Smooth muscle cell (in vitro differentiated cells): ENCODE results near the gene DAPK1. TPM values are rescaled to one million over a fixed set of nuclear protein-coding genes. Genes with fewer than 3 reads are reported as not detected.

ENCODE experiments used
- DNase-seq: peaks from one replicate; lab custom pipeline; 2025; ENCODE audit not compliant: unreplicated experiment; lab: John Stamatoyannopoulos, UW
- H2AFZ ChIP-seq: fragments of 200-600 bp; sonication (generic); 2 replicates; pipeline ENCODE4 v1.6.0; 2016; ENCODE audit warnings: antibody characterized with exemption, low read depth, mild to moderate bottlenecking
- H3F3A ChIP-seq: fragments of 200-600 bp; sonication (generic); 2 replicates; pipeline ENCODE4 v1.6.0; 2017; ENCODE audit warnings: antibody characterized with exemption, low read depth
- H3K27ac ChIP-seq: fragments of 200-600 bp; sonication (generic); 2 replicates; pipeline ENCODE4 v1.5.1; 2016; ENCODE audit warnings: low read depth, mild to moderate bottlenecking
- H3K27me3 ChIP-seq: fragments of 200-600 bp; sonication (generic); 2 replicates; pipeline ENCODE4 v1.6.1; 2016; ENCODE audit warnings: low read depth, mild to moderate bottlenecking
- H3K36me3 ChIP-seq: fragments of 200-600 bp; sonication (generic); 2 replicates; pipeline ENCODE4 v1.5.1; 2016; ENCODE audit warnings: low read depth
- H3K4me1 ChIP-seq: fragments of 200-600 bp; sonication (generic); 2 replicates; pipeline ENCODE4 v1.5.1; 2016; ENCODE audit warnings: low read depth
- H3K4me2 ChIP-seq: fragments of 200-600 bp; sonication (generic); 2 replicates; pipeline ENCODE4 v1.6.0; 2016; ENCODE audit warnings: mild to moderate bottlenecking
- H3K4me3 ChIP-seq: fragments of 200-600 bp; sonication (generic); 2 replicates; pipeline ENCODE4 v1.5.1; 2016; ENCODE audit warnings: mild to moderate bottlenecking
- H3K79me2 ChIP-seq: fragments of 200-600 bp; sonication (generic); 2 replicates; pipeline ENCODE4 v1.6.0; 2016; ENCODE audit warnings: low read depth, mild to moderate bottlenecking
- H3K9ac ChIP-seq: fragments of 200-600 bp; sonication (generic); 2 replicates; pipeline ENCODE4 v1.6.0; 2016; ENCODE audit warnings: low read depth
- H3K9me3 ChIP-seq: fragments of 200-600 bp; sonication (generic); replicated peaks from 2 replicates; pipeline ENCODE4 v1.5.1; 2016; ENCODE audit warnings: low read depth
- H4K20me1 ChIP-seq: fragments of 200-600 bp; sonication (generic); 2 replicates; pipeline ENCODE4 v1.6.0; 2016; ENCODE audit warnings: low read depth
- CTCF ChIP-seq: fragments of 200-600 bp; sonication (generic); IDR thresholded peaks from 2 replicates; pipeline ENCODE4 v1.5.1; 2017; ENCODE audit warnings: borderline replicate concordance, mild to moderate bottlenecking, antibody characterized with exemption; ENCODE audit not compliant: insufficient read depth, poor library complexity, severe bottlenecking
- WGBS: methylation state at CpG from one replicate; pipeline ENCODE4 v1.1.7; 2016; ENCODE audit warnings: low lambda C conversion rate; 5-methylcytosine and 5-hydroxymethylcytosine counted together
- polyA plus RNA-seq: library from polyadenylated mRNA; unstranded; fragments of >200 nt; fragmentation: Nextera tagmentation; extraction: Ambion mirVana; gene quantifications from 2 replicates; pipeline ENCODE4 v1.2.1, GENCODE V29; 2016
- total RNA-seq: library from RNA; depleted of rRNA; stranded (reverse); fragments of >200 nt; gene quantifications from 2 replicates; pipeline ENCODE4 v1.2.3, GENCODE V29; 2014

Gene DAPK1
- total and polyA plus RNA-seq, 2 experiments from 2014 or later: 12.6 to 20.3 TPM

GRCh38 chr9:87659534-87660419 is 162.1 kb downstream of the DAPK1 start:
- H3K79me2 ChIP-seq: no peaks in the 10 kb centered on the region
- no peaks in the 10 kb centered on the region for H3K36me3 ChIP-seq
- peaks cover 10% of the 10 kb centered on the region for H3F3A ChIP-seq
- H3K27ac ChIP-seq: no peak overlapping the region
- no peak for DNase-seq
- H2AFZ ChIP-seq: no peak overlapping the region
- H4K20me1 ChIP-seq: no peaks in the 10 kb centered on the region
- no peak overlapping the region for H3K4me2 ChIP-seq
- no peaks in the 10 kb centered on the region for H3K27me3 ChIP-seq
- no peak overlapping the region for H3K9ac ChIP-seq
- TF ChIP-seq CTCF: no peak
- WGBS: 95% methylated on average over 47 of the region's 47 CpGs
- peaks cover 5% of the 10 kb centered on the region for H3K4me1 ChIP-seq
- no peak overlapping the region for H3K4me3 ChIP-seq
- no peaks in the 10 kb centered on the region for H3K9me3 ChIP-seq

- Histone ChIP-seq H3K9me3 (no peaks in the 10 kb centered on the region), H3K4me2 (peak overlapping the region; percentile 43), H3K27me3 (no peaks in the 10 kb centered on the region), H3K9ac (no peak overlapping the region), H3K4me1 (peaks cover 5% of the 10 kb centered on the region), H3F3A (peaks cover 10% of the 10 kb centered on the region), H3K27ac (peak overlapping the region; percentile 32), H4K20me1 (no peaks in the 10 kb centered on the region), H3K36me3 (no peaks in the 10 kb centered on the region), H3K79me2 (no peaks in the 10 kb centered on the region), H3K4me3 (no peak overlapping the region), H2AFZ (no peak overlapping the region)
- no peak for TF ChIP-seq CTCF
- 90% methylated on average over 1 of the region's 1 CpG for WGBS
- DNase-seq: no peak
These were observed 163.6 kb downstream of the DAPK1 start for GRCh38 chr9:87661241-87661640.

- Histone ChIP-seq H3K4me1 (peaks cover 5% of the 10 kb centered on the region), H3K4me3 (no peak overlapping the region), H3K79me2 (no peaks in the 10 kb centered on the region), H3K27ac (no peak overlapping the region), H3K4me2 (no peak overlapping the region), H2AFZ (no peak overlapping the region), H3F3A (peaks cover 10% of the 10 kb centered on the region), H3K36me3 (no peaks in the 10 kb centered on the region), H4K20me1 (no peaks in the 10 kb centered on the region), H3K9me3 (no peaks in the 10 kb centered on the region), H3K27me3 (no peaks in the 10 kb centered on the region), H3K9ac (no peak overlapping the region)
- 55% methylated on average over 11 of the region's 11 CpGs for WGBS
- peak; percentile 82 for TF ChIP-seq CTCF
- DNase-seq: peak; percentile 43
These were observed 165.3 kb downstream of the DAPK1 start for GRCh38 chr9:87662808-87663528.
